ENCODE measurements around the gene PRPF38B. TPM values are rescaled to one million over a fixed set of nuclear protein-coding genes. Genes with fewer than 3 reads are reported as not detected.

The PRPF38B gene
- total RNA-seq, 1 donor from 2014 or later = 16.9 TPM

DNA sequence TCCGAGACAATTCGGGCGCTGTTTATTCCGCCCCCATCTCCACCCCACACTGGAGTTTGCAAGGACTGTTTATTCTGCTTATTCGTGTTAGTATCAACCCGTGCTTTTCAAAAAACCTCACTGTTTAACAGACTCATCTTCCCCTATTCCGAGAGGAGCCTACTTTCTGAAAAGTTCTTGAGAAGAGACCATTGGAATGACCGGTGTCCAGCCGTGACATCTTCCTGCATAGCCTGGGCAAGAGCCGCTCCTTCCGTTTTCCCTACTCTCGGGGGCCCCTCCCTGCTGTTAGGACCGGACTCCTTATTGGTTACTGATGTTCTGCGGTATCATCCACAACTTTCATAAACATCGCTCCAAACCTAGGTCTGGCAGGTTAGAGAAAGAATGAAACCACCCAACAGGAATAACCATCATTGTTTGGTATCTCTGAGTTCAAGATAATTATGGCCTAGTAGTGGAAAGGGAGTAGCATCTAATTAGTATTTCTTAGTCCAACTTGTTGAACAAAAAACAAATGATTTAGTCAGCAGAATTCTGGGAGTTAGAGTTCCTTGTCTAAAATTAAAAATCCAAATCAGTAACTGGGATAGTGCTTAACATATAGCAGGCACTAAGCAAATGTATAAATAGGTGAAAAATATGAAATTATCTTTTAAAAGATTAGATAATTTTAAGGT lies 55.2 kb downstream of the PRPF38B start:
- intact Hi-C loops (cut with DNase I) = loop anchor here (10.0 kb wide), 1 partner anchor 53 kb away; the partner anchor contains the start of gene PRPF38B
- peak; percentile 84 for DNase-seq
- peak; percentile 82 for ATAC-seq (ENCODE audit: poor library complexity)

DNA sequence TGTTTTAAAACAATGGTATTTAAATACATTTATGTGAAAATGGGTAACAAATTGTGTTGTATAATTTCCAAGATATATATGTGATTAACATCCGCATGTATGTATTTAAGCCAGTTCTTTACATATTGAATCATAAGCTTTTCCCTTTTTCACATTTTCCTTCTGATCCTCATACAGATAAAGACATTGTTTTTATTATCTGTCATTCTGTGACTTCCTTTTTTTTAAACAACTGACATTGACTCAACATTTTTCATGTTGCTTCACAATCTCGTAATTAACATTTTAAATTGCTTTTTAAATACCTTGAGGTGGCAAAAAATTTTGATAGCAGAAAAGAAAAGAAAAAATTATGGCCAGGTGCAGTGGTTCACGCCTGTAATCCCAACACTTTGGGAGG lies 55.8 kb downstream of the PRPF38B start:
- intact Hi-C loops (cut with DNase I) = loop anchor here (10.0 kb wide), 1 partner anchor 53 kb away; the partner anchor contains the start of gene PRPF38B
- ATAC-seq (ENCODE audit: poor library complexity) (no peak), DNase-seq (no peak)

DNA sequence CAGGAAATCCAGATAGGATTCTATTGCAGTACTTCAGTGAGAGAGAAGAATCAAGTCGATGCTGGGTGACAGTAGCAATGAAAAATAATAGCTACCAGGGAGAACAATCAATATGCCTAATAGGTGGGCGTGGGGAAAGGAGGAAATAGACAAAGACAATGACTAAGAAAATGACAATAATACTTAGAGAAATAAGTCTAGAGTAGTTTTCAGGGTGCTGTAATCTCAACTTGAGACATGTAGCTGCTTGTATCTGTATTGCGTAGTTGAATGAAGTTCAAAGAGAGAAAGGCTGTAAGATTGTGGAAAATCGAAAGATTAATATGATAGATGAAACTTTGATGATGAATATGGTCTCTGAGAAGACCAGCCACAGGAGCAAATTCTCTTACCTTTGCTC lies 57.0 kb downstream of the PRPF38B start:
- intact Hi-C loops (cut with DNase I) = loop anchor here (10.0 kb wide), 1 partner anchor 54 kb away; the partner anchor contains the start of gene PRPF38B
- DNase-seq (no peak), ATAC-seq (ENCODE audit: poor library complexity) (no peak)

DNA sequence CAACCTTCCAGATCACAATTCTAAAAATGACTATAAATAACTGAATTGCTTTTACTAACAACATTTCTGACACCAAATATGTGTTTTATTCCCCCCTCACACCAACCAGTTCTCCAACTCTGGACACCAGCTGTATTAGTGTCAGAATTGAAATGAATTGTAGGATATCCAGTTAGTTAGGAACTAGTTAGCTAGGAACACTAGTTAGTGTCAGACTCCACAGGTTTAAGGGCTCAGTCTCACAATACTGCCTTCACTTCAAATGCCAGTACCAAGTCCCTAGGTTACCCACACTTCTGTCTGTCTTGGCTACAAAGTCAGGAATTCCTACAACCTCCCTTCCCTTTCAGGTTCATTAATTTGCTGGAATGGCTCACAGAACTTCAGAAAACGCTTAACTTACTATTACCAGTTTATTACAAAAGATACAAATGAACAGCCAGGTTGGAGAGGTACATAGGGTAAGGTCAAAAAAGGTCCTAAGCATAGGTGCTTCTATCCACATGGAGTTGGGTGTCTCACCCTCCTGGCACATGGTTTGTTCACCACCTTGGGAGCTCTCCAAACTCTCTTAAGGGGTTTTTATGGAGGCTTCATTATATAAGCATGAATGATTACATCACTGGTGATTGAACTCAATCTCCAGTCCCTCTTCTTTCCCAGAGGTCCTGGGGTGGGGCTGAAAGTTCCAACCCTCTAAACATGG lies 58.5 kb downstream of the PRPF38B start:
- ATAC-seq (ENCODE audit: poor library complexity) (no peak), DNase-seq (no peak)
- intact Hi-C loops (cut with DNase I) = no loop called here

Other genes with a start within 250 kb of the PRPF38B start
- not detected for gene NBPF6, start 242.0 kb upstream of the PRPF38B start, total RNA-seq
- 5.1 TPM for gene EEIG2, start 132.2 kb upstream of the PRPF38B start, total RNA-seq
- gene HENMT1, start 31.2 kb upstream of the PRPF38B start, total RNA-seq = 1.0 TPM
- gene FNDC7, start 20.6 kb downstream of the PRPF38B start, total RNA-seq = not detected
- gene STXBP3, start 54.4 kb downstream of the PRPF38B start, total RNA-seq = 23.0 TPM
- gene AKNAD1, start 164.8 kb downstream of the PRPF38B start, total RNA-seq = not detected
- gene GPSM2, start 184.7 kb downstream of the PRPF38B start, total RNA-seq = 7.0 TPM